T-helper 2 cell treated with Interferon-gamma antibody and Interleukin-4, amounts not matched to agents 5 μg/mL and 100 μg/mL, for 36 hours (primary cell): ENCODE results near the gene UPK3A.
A peak's percentile ranks its signal among the peaks of the same experiment; 100 is the strongest.

Source experiments
- DNase-seq: peaks from one replicate; pipeline ENCODE4 v3.0.0; 2021; ENCODE audit warnings: low spot score
- H3K27ac Mint-ChIP-seq: one replicate; pipeline ENCODE4 v1.8.0; 2021; ENCODE audit warnings: mild to moderate bottlenecking, mixed read lengths
- H3K27me3 Mint-ChIP-seq: one replicate; pipeline ENCODE4 v1.8.0; 2021; ENCODE audit warnings: low read depth, mixed read lengths
- H3K36me3 Mint-ChIP-seq: one replicate; pipeline ENCODE4 v1.8.0; 2021; ENCODE audit warnings: low read depth, mixed read lengths
- H3K4me1 Mint-ChIP-seq: one replicate; pipeline ENCODE4 v1.8.0; 2021; ENCODE audit warnings: low read depth, mixed read lengths
- H3K4me3 Mint-ChIP-seq: one replicate; pipeline ENCODE4 v1.8.0; 2022; ENCODE audit warnings: mild to moderate bottlenecking, moderate library complexity, mixed read lengths
- H3K9me3 Mint-ChIP-seq: one replicate; pipeline ENCODE4 v1.8.0; 2021; ENCODE audit warnings: mixed read lengths

Gene UPK3A

DNA sequence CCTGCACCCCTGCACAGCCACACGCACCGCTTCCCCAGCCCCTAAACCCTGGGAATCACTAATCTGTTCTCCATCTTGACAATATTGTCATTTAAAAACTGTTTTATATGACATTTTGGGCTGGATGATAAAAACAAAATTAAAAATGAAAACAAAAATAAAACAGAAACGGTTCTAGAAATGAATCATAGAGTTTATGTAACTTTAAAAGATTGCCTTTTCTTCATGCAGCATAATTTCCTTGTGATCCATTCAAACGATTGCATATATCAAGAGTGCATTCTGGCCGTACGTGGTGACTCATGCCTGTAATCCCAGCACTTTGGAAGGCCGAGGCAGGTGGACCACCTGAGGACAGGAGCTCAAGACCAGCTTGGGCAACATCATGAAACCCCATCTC, 18.4 kb downstream of the UPK3A start:
- no peak for DNase-seq
- Mint-ChIP-seq H3K4me1 (peaks cover 4% of the 10 kb centered on the region), H3K36me3 (no peaks in the 10 kb centered on the region), H3K27ac (no peak overlapping the region), H3K27me3 (no peaks in the 10 kb centered on the region), H3K9me3 (no peaks in the 10 kb centered on the region), H3K4me3 (no peak overlapping the region)

DNA sequence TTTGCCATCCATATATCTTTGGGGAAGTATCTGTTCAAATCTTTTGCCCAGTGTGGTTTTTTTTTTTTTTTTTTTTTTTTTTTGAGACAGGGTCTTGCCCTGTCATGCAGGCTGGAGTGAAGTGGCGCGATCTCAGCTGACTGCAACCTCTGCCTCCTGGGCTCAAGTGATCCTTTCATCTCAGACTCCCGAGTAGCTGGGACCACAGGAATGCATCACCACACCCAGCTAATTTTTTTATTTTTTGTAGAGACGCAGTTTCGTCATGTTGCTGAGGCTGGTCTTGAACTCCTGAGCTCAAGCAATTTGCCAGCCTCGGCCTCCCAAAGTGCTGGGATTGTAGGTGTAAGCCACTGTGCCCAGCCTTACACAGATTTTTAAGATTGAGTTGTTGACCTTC, 20.2 kb downstream of the UPK3A start:
- H3K27me3 Mint-ChIP-seq = no peaks in the 10 kb centered on the region
- H3K27ac Mint-ChIP-seq = no peak overlapping the region
- H3K36me3 Mint-ChIP-seq = no peaks in the 10 kb centered on the region
- no peak for DNase-seq
- H3K4me3 Mint-ChIP-seq = no peak overlapping the region
- H3K9me3 Mint-ChIP-seq = no peaks in the 10 kb centered on the region
- H3K4me1 Mint-ChIP-seq = peaks cover 14% of the 10 kb centered on the region

DNA sequence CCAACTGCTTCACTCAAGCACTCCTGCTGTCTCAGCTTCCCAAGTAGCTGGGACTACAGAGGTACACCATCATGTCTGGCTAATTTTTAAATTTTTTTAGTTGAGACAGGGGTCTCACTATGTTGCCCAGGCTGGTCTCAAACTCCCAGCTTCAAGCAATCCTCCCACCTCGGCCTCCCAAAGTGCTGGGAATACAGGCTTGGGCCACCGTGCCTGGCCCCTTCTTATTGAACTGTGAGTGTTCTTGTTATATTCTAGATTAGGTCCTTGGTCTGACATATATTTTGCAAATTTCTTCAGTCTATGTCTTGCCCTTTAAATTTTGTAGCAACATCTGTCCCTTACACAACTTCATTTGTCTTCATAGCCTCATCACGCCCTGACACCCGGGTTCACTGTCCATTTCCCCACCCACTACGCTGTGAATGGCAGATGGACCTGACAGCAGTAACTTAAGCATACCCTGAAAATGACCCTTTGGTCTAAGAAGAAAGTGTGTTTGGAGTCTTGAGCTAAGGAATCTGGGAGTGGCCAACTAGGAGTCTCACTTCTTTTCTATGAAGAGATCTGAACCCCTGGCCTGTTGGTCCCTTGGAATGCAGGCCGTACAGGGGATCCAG, 20.8 kb downstream of the UPK3A start:
- no peak for DNase-seq
- Mint-ChIP-seq H3K9me3 (no peaks in the 10 kb centered on the region), H3K27me3 (no peaks in the 10 kb centered on the region), H3K4me1 (peaks cover 15% of the 10 kb centered on the region), H3K36me3 (peaks cover under 1% of the 10 kb centered on the region), H3K4me3 (no peak overlapping the region), H3K27ac (no peak overlapping the region)

DNA sequence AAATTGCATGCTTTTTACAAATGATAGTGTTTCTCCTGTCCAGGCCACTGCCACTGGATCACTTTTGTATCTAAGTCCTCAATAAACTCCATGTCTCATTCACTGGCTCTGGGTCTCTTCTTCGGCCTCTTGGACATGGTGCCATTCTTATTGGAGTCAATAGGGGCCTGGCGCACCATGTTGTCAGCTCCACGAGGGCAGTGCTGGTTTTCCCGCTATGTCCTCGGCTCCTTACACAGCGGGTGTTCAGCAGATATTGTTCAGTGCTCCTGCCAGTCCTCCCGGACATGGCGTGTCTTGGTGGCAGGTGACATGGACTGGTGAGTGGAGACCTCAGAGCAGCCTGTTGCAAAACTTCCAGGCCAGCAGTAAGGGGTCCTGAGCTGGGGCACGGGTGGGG, 21.4 kb downstream of the UPK3A start:
- no peak overlapping the region for H3K4me3 Mint-ChIP-seq
- H3K27ac Mint-ChIP-seq = no peak overlapping the region
- peaks cover 21% of the 10 kb centered on the region for H3K4me1 Mint-ChIP-seq
- DNase-seq = no peak
- no peaks in the 10 kb centered on the region for H3K27me3 Mint-ChIP-seq
- H3K36me3 Mint-ChIP-seq = peaks cover 6% of the 10 kb centered on the region
- H3K9me3 Mint-ChIP-seq = no peaks in the 10 kb centered on the region

DNA sequence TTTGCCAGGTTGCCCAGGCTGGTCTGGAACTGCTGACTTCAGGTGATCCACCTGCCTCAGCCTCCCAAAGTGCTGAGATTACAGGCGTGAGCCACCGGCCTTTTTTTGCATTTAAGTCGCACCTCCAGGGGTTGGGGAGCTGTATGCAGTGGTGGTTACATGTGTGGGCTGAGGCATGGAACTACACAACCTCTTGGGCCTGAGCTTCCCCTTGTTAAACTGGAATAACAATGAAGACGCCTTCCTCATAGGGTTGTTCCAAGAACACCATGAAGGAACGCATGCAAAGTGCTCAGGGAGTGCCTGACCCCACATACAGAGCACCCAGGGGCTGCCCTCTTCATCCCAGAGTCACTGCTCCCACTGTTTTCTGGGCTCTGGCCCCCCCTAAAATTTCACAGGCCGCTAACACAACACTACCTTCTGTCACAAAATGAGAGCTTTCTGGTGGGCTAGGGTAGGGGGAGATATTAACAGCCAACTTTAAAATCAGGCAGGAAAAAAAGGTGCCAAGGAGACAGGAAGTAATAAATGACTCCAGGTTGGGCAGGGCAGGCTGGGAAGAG, 23.7 kb downstream of the UPK3A start:
- Mint-ChIP-seq H3K27me3 (no peaks in the 10 kb centered on the region), H3K4me1 (peaks cover 32% of the 10 kb centered on the region), H3K9me3 (no peaks in the 10 kb centered on the region), H3K27ac (peak overlapping the region; percentile 88), H3K4me3 (peak overlapping the region; percentile 83), H3K36me3 (peaks cover 14% of the 10 kb centered on the region)
- no peak for DNase-seq

DNA sequence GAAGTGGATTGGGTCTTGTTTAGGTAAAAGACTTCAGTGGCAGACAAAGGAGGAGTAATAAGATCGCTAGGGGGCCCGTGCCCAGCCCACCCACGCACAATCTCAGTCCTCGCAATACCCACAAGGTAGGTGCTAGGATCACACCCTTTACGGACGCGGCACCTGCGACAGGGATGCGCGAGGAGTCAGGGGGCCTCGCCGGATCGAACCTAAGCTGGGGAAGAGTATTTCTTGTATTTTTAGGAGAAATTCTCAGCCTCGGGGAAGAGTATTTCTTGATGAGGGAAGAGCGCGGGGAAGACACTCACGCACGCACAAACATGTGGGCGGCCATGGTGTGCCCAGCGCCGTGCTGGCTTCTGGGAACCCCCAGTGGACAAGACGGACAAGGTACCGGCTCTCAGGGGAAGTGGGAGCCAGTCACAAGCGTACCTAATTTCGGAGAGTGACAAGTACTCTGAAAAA, 24.2 kb downstream of the UPK3A start:
- peak overlapping the region; percentile 83 for H3K4me3 Mint-ChIP-seq
- no peak for DNase-seq
- no peaks in the 10 kb centered on the region for H3K27me3 Mint-ChIP-seq
- H3K9me3 Mint-ChIP-seq = no peaks in the 10 kb centered on the region
- peaks cover 14% of the 10 kb centered on the region for H3K36me3 Mint-ChIP-seq
- peaks cover 33% of the 10 kb centered on the region for H3K4me1 Mint-ChIP-seq
- H3K27ac Mint-ChIP-seq = peak overlapping the region; percentile 88

DNA sequence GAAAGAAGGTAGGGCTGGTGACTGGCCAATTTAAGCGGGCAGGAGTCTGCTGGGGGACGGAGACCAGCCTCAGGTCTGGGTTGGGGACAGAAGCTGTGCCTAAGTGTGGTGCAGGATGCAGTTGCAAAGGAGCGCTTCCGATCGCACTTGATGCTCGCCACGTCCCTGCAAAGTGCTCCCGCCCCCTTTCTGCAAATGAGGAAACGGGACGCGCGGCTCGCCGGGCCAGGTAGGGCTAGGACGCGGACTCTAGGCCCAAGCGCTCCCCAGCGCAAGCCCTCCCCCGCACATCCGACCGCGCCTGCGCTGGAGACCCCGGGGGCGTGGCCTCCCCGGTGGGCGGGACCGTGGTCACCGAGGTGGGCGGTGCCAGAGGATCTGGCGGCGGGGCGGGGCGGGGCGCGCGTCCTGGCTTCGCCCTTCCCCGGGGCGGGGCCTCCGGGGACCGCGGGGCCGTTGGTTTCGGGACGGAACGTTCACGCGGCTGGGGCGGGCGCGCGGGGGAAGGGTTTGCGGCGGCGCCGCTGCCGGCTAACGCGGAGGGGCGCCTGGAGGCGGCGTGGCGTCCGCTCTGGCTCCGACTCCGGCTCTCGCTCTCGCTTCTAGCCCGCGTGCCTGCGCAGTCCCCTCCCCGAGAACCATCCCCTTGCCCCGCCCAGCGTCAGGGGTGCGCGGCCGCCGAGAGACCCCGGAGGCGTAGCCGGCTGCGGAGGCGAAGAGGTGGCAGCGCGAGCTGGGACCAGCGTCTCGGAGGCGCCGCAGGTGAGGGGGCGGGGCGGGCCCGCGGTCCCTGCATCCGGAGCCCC, 24.9 kb downstream of the UPK3A start, which contains the start of gene FAM118A:
FAM118A (plus strand) TSS at position 513 of the 806 bp plus-strand sequence. CDS start 12,446 bp downstream, outside the sequence.
- peaks cover 39% of the 10 kb centered on the region for H3K4me1 Mint-ChIP-seq
- DNase-seq = peak; percentile 96
- peaks cover 18% of the 10 kb centered on the region for H3K36me3 Mint-ChIP-seq
- H3K4me3 Mint-ChIP-seq = peak within 1 kb of the TSS; percentile 83
- H3K27me3 Mint-ChIP-seq = no peaks in the 10 kb centered on the region
- H3K9me3 Mint-ChIP-seq = no peaks in the 10 kb centered on the region
- peak within 1 kb of the TSS; percentile 88 for H3K27ac Mint-ChIP-seq

DNA sequence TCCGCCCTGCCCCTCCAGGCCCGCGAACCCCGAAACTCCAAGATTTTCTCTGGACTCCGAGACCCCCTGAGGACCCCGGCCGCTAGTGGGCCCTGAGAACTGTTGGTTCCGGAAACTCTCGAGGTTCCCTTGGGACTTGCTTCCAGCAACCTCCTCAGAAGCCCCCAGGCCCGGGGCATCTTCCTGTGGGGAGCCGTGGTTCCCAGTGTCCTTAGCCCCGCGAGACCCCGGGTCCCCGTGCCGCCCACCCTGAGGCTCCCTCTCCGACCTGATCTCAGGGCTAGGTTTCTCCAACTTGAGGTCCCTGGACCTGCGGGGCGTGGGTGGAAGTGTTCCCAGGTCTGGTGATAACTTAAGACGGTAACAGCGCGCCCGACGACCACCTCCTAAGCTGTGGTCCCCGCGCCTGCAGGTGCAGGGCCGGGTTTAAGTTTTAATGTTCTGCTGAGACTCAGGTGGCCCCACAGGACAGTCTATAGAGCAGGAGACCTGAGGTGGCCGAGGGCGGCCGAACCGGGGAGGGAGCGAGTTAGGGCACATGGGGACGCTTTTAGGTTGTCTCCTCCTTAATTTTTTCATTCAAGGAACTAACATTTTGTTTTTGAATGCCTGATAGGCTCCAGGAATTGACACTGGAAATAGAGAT, 25.7 kb downstream of the UPK3A start:
- no peak for DNase-seq
- Mint-ChIP-seq H3K27me3 (no peaks in the 10 kb centered on the region), H3K9me3 (no peaks in the 10 kb centered on the region), H3K4me3 (peak overlapping the region; percentile 82), H3K36me3 (peaks cover 20% of the 10 kb centered on the region), H3K4me1 (peaks cover 44% of the 10 kb centered on the region), H3K27ac (peak overlapping the region; percentile 83)

DNA sequence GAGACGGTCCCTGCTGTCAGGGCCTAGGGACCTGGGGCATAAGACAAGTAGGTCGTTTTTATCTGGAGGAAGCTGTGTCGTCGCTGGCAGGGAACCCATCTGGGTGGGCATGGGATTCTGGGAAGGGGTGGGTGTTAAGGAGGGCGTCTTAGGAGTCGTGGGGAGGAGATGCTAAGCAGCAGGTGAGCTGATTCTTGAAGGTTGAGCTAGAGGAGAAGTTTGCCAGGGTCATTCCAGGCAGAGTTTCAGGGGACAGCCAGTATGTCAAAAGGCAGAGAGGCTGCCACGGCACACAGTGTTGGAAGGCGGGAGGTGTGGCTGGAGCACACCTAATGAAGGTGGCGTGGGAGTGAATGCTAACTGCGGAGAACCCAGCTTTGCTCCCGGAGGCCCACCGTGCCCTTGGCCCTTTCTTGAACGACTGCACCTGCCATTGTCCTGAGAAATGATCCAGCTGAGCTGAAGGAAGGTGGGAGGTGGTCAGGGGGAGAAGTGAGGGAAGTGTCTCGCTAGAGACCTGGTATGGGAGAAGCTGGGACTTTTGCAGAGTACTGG, 26.3 kb downstream of the UPK3A start:
- Mint-ChIP-seq H3K9me3 (no peaks in the 10 kb centered on the region), H3K4me3 (peak overlapping the region; percentile 82), H3K27ac (peak overlapping the region; percentile 83), H3K27me3 (no peaks in the 10 kb centered on the region), H3K36me3 (peaks cover 20% of the 10 kb centered on the region), H3K4me1 (peaks cover 50% of the 10 kb centered on the region)
- DNase-seq = no peak

DNA sequence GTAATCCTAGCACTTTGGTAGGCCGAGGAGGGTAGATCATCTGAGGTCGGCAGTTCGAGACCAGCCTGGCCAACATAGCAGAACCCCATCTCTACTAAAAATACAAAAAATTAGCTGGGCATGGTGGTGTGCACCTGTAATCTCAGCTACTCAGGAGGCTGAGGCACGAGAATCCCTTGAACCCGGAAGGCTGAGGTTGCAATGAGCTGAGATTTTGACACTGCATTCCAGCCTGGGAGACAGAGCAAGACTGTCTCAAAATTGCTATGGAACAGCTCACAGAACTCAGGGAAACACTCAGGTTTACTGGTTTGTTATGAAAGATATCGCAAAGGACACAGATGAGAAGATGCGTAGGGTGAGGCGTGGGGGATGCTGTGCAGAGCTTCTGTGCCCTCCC, 27.7 kb downstream of the UPK3A start:
- DNase-seq = no peak
- H3K4me1 Mint-ChIP-seq = peaks cover 55% of the 10 kb centered on the region

DNA sequence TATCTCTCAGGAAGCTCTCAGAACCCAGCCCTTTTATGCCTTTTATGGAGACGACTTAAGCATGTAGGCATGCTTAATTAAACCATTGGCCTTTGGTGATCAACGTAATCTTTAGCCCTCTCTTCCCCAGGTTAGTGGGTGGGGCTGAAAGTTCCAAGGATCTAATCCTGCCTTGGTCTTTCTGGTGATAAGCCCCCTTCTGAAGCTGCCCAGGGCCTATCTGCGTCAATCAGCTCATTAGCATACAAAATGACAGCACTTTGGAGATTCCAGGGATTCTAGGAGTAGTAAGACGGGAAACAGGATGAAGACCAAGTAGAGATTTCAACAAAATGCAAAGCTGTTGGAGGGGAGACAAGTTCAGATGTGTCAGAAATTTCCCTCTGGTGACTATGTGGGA, 28.1 kb downstream of the UPK3A start:
- DNase-seq = no peak
- H3K9me3 Mint-ChIP-seq = no peaks in the 10 kb centered on the region
- H3K27ac Mint-ChIP-seq = peak overlapping the region; percentile 10
- no peak overlapping the region for H3K4me3 Mint-ChIP-seq
- H3K36me3 Mint-ChIP-seq = peaks cover 20% of the 10 kb centered on the region
- H3K4me1 Mint-ChIP-seq = peaks cover 59% of the 10 kb centered on the region
- no peaks in the 10 kb centered on the region for H3K27me3 Mint-ChIP-seq

More for the DNA sequence above, 27.7 kb downstream of the UPK3A start:
- Mint-ChIP-seq H3K36me3 (peaks cover 20% of the 10 kb centered on the region), H3K27me3 (no peaks in the 10 kb centered on the region), H3K9me3 (no peaks in the 10 kb centered on the region), H3K27ac (no peak overlapping the region), H3K4me3 (peak overlapping the region; percentile 82)

DNA sequence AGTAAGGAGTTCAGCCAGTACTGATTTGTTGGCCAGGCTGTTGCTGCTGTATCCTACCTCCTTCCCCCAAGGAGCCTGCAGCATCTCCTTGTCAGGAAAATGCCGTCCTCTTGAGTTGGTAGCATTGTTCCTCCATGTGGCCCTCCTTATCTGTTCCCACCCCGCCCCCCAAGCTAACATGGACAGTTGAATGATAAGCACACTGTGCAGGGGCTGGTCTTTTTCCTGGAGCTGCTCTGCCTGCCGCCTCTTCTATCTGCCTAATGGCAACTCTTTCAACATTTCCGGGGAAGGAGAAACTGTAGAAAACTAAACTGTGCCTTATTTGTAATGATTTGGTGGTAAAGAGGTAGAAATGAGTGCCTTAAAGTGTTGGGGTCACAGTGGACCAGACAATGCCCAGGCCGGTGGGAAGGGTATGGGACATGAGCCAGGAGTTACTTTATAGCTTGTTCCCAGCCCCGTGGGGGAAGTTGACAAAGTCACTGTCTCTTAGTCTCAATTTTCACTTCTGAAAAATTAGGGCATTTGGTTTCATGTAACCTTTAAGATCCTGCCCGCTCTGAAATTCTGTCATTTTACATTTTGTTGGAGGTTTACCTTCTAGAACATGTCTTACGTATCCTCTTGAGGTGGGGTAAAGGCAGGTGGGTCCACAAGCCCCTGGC, 29.4 kb downstream of the UPK3A start:
- no peak overlapping the region for H3K27ac Mint-ChIP-seq
- no peaks in the 10 kb centered on the region for H3K9me3 Mint-ChIP-seq
- no peaks in the 10 kb centered on the region for H3K27me3 Mint-ChIP-seq
- peaks cover 63% of the 10 kb centered on the region for H3K4me1 Mint-ChIP-seq
- H3K4me3 Mint-ChIP-seq = no peak overlapping the region
- no peak for DNase-seq
- H3K36me3 Mint-ChIP-seq = peaks cover 20% of the 10 kb centered on the region

DNA sequence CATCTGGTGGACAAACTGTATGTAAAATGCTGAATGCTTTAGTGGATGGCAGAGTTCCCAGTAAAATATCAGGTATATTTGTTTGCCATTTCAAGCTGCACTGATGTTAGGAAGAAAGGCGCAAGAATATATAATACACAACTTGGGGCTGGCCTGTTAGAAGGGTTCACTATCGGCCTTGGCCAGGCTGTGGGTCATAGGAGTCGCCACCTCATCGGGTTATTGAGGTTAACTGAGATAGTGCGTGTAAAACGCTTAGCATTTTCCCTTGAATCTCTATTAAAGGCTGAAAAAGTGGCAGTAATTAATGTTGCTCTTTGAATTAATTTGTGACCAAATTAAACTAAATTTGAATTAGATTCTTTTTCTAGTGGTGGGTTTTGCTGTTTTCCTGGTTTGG, 30.0 kb downstream of the UPK3A start:
- Mint-ChIP-seq H3K27me3 (no peaks in the 10 kb centered on the region), H3K4me3 (no peak overlapping the region), H3K36me3 (peaks cover 22% of the 10 kb centered on the region), H3K4me1 (peaks cover 67% of the 10 kb centered on the region), H3K9me3 (no peaks in the 10 kb centered on the region), H3K27ac (no peak overlapping the region)
- no peak for DNase-seq
